Measurements from ENCODE around the gene YPEL2.
A peak's percentile ranks its signal among the peaks of the same experiment; 100 is the strongest.

The YPEL2 gene

GRCh38 chr17:59357219-59357697 lies 25.8 kb downstream of the YPEL2 start:
- no peak for DNase-seq

GRCh38 chr17:59357929-59358328 lies 26.5 kb downstream of the YPEL2 start:
- no peak for DNase-seq

DNA sequence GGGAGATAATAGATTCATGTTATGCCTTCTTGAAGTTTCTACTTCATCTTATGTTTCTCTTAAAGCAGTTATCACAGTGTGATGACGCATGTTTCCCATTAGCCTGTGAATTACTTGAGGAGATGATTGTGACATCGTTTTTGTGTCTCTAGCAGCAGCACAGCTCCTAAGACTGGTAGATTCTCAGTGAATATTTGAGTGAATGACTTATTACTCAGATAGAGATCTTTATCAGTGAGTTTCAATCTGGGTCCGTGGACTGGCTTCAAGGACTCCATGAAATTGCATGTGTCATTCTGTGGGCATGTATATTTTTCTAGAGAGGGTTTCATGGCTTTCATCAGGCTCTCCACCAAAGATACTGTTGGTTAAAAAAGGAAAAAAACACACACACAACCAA lies 29.9 kb downstream of the YPEL2 start:
- DNase-seq, result peak; percentile 6

DNA sequence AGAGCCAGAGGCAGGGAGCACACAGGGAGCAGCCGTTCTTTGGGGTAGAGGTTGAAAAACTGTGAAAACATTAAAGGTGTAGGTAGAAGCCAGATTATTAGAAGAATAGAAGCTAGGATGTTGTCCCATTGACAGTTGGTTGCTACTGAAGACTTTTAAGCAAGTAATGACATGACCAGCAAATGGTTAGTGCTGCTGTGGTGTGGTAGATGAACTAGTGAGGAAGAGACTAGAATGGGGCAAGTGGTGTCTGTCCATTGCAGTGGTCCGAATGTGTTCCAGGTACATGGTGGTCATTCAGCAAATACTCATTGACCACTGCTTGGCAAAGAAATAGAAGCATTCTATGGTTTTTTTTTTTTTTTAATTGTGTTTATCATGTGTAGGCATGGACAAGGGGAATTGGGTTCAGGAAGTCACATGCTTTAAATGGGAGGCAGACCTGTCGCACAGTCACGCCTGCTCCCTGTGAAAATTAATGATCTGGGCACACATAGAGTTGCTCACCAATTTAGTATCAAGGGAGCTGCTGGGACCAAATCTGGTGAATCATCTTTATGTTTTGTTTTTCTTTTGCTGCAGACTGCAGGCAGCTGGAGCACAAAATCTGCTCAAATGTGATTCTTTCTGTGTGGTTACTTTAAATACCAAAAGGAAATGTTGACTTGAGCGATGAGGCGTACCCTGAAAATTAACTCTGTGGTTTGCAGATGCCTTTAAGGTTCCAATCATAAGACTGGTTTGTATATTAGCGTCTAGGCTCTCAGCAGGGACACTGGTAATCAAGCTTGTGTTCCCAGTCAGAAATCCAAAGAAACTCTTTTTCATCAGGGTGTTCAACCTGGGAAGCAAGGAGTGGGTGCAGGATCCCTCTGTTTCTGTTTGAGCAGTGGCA lies 30.7 kb downstream of the YPEL2 start:
- DNase-seq, result peak; percentile 27

DNA sequence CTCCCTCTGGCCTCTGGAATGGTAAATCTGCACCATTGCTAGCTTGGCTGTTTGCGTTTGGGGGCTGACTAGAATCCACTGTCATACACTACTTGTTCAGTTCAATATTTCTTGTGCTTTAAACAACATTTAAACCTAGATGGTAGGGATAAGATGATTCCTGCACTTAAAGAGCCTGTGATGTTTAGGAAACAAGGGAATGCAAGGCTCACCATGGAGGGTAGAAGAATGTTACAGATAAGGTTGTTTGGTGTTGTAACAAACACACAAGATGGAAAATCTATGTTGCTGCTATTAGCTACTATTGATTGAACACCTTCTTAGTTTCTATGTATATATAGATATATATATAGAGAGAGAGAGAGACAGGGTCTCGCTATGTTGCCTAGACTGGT lies 31.4 kb downstream of the YPEL2 start:
- no peak for DNase-seq

DNA sequence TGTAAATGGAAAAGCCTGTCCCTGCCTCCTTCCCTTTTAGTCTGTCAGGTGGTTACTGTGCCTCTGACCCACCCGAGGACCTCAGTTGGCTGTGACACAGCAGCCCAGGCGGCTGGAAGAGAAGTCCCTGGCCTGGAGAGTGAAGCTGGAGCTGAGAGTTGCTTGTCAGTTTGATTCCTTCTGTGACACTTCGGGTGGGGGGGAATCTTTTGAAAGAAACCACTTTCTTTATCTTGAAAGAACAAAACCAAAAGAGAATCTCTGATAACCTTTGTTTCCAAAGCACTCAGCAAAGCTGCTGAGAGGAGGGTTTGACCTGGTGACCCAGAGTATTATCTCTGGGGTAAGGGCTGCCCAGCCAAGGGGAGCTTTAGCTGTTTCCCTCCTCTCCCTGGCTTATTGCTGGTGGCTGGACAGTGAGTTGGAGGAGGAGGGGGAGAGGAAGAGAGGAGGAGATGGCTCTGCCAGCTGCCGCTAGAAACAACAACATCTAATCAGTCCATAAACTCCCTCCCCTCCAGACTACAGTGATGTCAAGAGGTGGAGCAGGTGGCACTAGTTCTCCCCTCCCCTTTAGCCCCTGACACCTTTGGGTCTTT lies 34.0 kb downstream of the YPEL2 start:
- DNase-seq, result no peak

GRCh38 chr17:59366040-59366757 lies 34.7 kb downstream of the YPEL2 start:
- DNase-seq, result no peak

- DNase-seq, result no peak
Measured at GRCh38 chr17:59366773-59367656, 35.6 kb downstream of the YPEL2 start.

- no peak for DNase-seq
Measured at GRCh38 chr17:59367657-59368045, 36.2 kb downstream of the YPEL2 start.

DNA sequence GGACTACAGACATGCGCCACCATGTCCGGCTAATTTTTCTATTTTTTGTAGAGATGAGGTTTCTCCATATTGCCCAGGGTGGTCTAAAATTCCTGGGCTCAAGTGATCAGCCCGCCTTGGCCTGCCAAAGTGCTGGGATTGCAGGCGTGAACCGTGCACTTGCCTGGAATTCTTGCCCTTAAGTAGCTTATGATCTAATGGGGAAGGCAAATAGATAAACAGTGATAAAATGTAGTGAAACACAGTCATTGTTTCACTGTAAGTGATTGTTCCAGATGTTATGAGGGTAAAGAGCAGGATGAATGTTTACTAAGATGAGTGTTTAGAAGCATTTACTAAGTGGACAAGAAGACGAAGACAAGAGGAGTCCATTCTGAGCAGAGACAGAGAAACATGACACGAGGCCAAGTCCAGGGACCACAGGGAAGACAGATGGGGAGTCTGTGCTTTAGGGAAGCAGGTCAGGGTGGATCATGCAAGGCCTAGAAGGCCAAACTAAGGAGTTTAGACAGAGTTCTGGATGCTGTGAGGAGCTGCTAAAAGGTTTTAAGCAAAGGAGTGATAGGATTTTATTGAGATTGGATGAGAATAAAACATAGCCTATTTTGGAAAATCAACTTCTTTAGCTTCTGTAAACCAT lies 36.9 kb downstream of the YPEL2 start:
- no peak for DNase-seq

- DNase-seq, result no peak
Measured at GRCh38 chr17:59369031-59369975, 37.8 kb downstream of the YPEL2 start.

- no peak for DNase-seq
Measured at GRCh38 chr17:59370593-59371299, 39.3 kb downstream of the YPEL2 start.

DNA sequence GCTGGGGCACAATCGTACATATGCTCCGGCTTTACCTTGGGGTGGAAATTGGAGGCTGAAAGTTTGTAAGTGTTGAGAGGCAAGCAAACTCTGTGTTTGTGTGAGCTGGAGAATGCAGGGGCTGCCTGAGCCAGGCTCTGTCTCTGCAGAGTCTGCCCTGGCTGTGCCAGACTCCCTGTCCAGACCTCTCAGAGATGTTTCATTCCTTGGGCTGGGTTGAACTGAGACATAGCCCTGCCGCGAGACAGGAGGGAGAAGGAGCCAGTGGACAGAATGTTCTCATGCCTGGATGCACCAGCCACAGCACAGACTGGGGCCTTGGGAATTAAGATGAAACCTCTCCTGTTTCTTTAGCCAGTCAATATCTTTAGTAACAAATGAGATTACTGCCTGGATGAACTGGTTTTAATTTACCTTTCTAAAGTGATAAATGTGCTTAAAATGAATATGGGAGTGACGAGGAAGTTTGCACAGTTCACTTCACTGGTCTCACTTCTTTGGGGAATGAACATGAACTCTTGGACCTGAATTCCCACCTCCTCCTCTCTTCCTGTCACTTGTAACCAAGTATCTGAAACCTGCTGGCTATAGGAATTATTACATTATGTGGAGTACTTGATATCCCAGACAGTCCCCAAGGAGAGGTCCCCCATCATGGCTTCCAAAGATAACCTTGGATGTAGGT lies 40.1 kb downstream of the YPEL2 start:
- DNase-seq, result no peak

DNA sequence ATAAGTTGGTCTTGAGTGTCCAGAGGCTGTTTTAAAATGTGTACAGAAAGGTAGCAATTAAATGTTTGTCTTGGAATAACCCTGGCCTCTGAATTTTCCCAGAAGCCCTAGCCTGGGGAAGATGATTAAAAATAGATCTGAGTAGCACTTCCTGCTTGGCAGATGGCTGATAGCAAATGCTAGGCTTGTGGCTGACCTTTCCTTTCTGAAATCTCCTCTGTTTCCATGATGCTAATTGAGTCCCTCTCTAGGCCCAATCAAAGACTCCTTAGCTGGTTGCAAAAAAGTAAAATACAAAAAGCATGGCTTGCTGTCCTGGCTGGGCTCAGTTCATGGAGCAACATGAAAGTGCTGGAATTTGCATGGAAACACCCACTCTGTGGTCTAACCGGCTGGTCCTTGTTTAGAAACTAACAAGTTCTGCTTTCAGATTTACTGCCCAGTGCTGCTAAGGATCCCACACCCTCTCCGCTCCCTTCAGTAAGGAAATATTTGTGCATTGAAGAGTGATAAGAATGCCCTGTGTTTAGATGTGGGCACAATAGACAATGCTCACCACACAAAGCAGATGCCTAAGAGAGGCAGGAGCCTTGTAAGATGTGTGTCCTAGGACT lies 40.8 kb downstream of the YPEL2 start:
- DNase-seq, result no peak

- DNase-seq, result no peak
Measured at GRCh38 chr17:59373882-59374495, 42.5 kb downstream of the YPEL2 start.

DNA sequence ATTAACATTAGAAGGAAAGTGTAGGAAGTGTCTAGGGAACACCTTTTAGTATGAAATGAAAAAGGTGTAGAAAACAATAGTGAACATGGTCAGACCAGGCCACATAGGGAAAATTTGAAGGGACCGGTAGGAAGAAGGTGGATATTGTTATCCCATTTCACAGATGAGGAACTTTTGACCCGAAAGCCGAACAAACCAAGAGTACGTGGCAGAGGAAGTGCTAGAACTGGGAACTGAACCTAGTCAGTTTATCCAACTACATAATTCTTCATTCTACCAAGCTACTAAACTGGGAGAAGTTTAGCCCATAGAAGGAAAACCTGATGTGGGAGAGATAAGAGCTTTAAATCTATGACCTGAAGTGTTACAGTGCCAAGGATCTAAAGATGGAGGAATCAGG lies 43.2 kb downstream of the YPEL2 start:
- DNase-seq, result no peak

- DNase-seq, result no peak
Measured at GRCh38 chr17:59375857-59376256, 44.4 kb downstream of the YPEL2 start.

GRCh38 chr17:59376506-59376905 lies 45.1 kb downstream of the YPEL2 start:
- DNase-seq, result no peak

DNA sequence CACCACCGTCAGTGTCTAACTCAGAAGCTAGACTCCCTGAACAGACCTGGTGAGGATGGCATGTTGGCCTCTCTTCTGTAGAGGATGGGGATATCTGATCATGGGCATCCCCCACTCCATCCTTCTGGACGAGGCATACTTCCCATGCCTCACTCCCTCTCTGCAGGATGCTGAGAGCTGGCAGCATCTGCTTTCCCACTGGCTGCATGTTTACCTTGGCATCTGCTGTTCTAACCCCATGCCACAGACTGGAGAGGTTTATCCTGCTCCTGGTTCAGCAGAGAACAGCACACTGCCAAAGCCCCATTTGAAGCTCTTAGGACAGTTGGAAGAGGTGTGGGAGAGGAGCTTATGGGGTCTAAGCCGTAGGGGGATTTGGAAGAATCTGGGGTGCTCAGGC lies 46.0 kb downstream of the YPEL2 start:
- no peak for DNase-seq
